ENCODE measurements around the gene RASGRF2. TPM values are rescaled to one million over a fixed set of nuclear protein-coding genes. Genes with fewer than 3 reads are reported as not detected.

Gene RASGRF2
- total RNA-seq, 4 donors from 2014 or later: 3.6 to 6.3 (median 4.8) TPM

- H3K36me3 ChIP-seq: no peaks in the 10 kb centered on the region
- DNase-seq (no peak), ATAC-seq (no peak)
- no peak overlapping the region for H3K27ac ChIP-seq
- intact Hi-C loops (cut with DNase I; ENCODE audit: low total_unique reads): no loop called here
- H3K4me1 ChIP-seq: no peaks in the 10 kb centered on the region
- H3K4me3 ChIP-seq: no peak overlapping the region
- no peaks in the 10 kb centered on the region for H3K9me3 ChIP-seq
- peaks cover 25 to 40% (median 27%) of the 10 kb centered on the region in 3 donors for H3K27me3 ChIP-seq
- in situ Hi-C loops (cut with MboI; ENCODE audit: low sequenced_read_pairs in 4 of 4): no loop called here
- TF ChIP-seq POLR2A (IDR thresholded peaks at IDR 0.05): no peak
- TF ChIP-seq, protein P1, sequence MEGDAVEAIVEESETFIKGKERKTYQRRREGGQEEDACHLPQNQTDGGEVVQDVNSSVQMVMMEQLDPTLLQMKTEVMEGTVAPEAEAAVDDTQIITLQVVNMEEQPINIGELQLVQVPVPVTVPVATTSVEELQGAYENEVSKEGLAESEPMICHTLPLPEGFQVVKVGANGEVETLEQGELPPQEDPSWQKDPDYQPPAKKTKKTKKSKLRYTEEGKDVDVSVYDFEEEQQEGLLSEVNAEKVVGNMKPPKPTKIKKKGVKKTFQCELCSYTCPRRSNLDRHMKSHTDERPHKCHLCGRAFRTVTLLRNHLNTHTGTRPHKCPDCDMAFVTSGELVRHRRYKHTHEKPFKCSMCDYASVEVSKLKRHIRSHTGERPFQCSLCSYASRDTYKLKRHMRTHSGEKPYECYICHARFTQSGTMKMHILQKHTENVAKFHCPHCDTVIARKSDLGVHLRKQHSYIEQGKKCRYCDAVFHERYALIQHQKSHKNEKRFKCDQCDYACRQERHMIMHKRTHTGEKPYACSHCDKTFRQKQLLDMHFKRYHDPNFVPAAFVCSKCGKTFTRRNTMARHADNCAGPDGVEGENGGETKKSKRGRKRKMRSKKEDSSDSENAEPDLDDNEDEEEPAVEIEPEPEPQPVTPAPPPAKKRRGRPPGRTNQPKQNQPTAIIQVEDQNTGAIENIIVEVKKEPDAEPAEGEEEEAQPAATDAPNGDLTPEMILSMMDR (IDR thresholded peaks at IDR 0.05 in 4 of 5, conservative IDR thresholded peaks at IDR 0.05 in 1 of 5): no peak
These were observed 3.0 kb upstream of the RASGRF2 start for GRCh38 chr5:80957031-80957761.

DNA sequence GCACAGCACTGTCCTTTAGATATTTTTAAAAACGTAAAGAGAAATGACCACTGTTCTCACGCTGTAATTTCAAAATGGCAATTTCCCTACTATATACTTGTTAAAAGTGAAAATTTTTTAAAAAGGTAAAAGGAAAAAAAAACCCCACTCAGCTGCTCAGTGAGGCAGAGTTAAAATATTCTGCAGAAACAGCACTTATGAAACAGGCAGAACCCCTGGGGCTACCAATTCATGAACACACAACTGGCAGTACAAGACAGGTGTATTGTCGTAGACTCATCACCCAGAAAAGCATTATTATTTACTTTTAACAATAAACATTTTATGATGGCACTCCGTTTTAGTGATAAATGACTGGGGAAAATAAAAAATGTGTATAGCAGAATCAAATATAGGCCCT, 1.5 kb upstream of the RASGRF2 start:
- peaks cover 25 to 40% (median 30%) of the 10 kb centered on the region in 3 donors for H3K27me3 ChIP-seq
- H3K9me3 ChIP-seq: no peaks in the 10 kb centered on the region
- no peak overlapping the region for H3K4me3 ChIP-seq
- H3K27ac ChIP-seq: no peak overlapping the region
- no peaks in the 10 kb centered on the region for H3K36me3 ChIP-seq
- in situ Hi-C loops (cut with MboI; ENCODE audit: low sequenced_read_pairs in 4 of 4) (no loop called here), intact Hi-C loops (cut with DNase I; ENCODE audit: low total_unique reads) (no loop called here)
- TF ChIP-seq POLR2A (IDR thresholded peaks at IDR 0.05): no peak
- TF ChIP-seq, protein P1 (IDR thresholded peaks at IDR 0.05 in 4 of 5, conservative IDR thresholded peaks at IDR 0.05 in 1 of 5): no peak
- no peak for DNase-seq
- no peak for ATAC-seq
- no peaks in the 10 kb centered on the region for H3K4me1 ChIP-seq

DNA sequence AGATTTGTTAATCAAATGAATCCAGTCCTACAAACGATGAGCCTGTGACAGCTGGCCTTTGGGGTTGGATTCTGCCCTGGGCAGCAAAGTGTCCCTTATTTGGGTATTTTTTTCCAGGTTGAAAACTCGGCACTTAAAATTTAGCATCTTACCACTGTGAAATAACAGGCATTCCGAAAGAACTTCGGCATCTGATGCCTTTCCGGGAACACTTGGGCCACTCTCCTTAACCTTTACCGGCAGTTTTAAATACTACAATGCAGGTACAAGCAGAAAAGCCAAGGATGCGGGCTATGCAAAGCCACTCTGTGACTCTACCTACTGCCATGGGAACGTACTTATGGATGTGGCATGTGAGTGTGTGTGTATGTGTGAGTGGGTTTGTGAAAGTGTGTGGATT, 1.0 kb upstream of the RASGRF2 start:
- in situ Hi-C loops (cut with MboI; ENCODE audit: low sequenced_read_pairs in 4 of 4) (no loop called here), intact Hi-C loops (cut with DNase I; ENCODE audit: low total_unique reads) (no loop called here)
- DNase-seq (no peak), ATAC-seq (no peak)
- TF ChIP-seq POLR2A (IDR thresholded peaks at IDR 0.05): no peak
- TF ChIP-seq, protein P1 (IDR thresholded peaks at IDR 0.05 in 4 of 5, conservative IDR thresholded peaks at IDR 0.05 in 1 of 5): no peak
- H3K27me3 ChIP-seq: peaks cover 25 to 40% (median 30%) of the 10 kb centered on the region in 3 donors
- no peaks in the 10 kb centered on the region for H3K4me1 ChIP-seq
- H3K36me3 ChIP-seq: no peaks in the 10 kb centered on the region
- H3K9me3 ChIP-seq: no peaks in the 10 kb centered on the region
- H3K4me3 ChIP-seq: no peak overlapping the region
- H3K27ac ChIP-seq: no peak overlapping the region

DNA sequence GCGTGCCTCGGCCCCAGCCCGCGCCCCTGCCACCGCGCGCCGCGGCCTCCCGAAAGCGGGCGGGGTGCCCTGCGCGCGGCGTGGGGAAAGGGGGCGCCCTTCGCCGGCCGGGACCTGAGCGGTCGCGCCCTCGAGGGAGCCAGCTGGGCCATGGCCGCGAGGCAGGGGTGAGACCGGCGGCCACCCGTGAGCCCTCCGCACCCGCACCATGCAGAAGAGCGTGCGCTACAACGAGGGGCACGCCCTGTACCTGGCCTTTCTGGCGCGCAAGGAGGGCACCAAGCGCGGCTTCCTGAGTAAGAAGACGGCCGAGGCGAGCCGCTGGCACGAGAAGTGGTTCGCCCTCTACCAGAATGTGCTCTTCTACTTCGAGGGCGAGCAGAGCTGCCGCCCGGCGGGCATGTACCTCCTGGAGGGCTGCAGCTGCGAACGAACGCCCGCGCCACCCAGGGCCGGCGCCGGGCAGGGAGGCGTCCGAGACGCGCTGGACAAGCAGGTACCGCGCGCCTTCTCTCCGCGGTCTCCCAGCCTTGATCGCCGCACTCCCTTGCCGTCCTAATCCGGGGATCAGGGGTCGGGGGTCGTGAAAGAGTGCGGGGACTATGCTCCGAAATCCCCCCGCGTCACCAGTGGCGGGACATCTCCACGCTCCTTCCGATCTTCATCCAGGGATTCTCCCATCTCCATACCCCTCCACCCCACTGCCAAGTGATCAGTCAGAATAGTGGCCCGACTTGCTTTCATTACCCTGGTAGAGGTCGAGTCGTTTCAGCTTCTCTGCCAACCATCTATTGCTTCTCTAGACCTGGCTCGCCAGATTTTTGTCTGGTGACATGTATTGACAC, 590 bp downstream of the RASGRF2 start:
- DNase-seq: no peak
- Histone ChIP-seq H3K4me1 (no peaks in the 10 kb centered on the region), H3K27ac (peak overlapping the region; percentile 56 to 78 (median 72)), H3K27me3 (peaks cover 25 to 40% (median 27%) of the 10 kb centered on the region in 3 donors), H3K4me3 (peak overlapping the region; percentile 46 to 58 (median 48)), H3K9me3 (no peaks in the 10 kb centered on the region), H3K36me3 (no peaks in the 10 kb centered on the region)
- intact Hi-C loops (cut with DNase I; ENCODE audit: low total_unique reads): no loop called here
- peak in 1 of 2 donors; percentile 18 for TF ChIP-seq POLR2A (IDR thresholded peaks at IDR 0.05)
- TF ChIP-seq, protein P1 (IDR thresholded peaks at IDR 0.05 in 4 of 5, conservative IDR thresholded peaks at IDR 0.05 in 1 of 5): no peak
- in situ Hi-C loops (cut with MboI; ENCODE audit: low sequenced_read_pairs in 4 of 4): no loop called here
- peak; percentile 17 to 39 for ATAC-seq
